HFF-Myc (cell line): ENCODE results near the gene SUMF1.

Experiments used
- DNase-seq: peaks from one replicate; pipeline ENCODE4 v3.0.0-alpha.2; 2011; ENCODE audit warnings: low read depth; ENCODE audit errors: extremely low read depth
- H3K4me3 ChIP-seq: replicated peaks from 2 replicates; pipeline ENCODE4 v1.5.1; 2011; ENCODE audit warnings: low read depth, mild to moderate bottlenecking, control low read depth, low read length
- TF ChIP-seq, protein P1 (sequence below): IDR thresholded peaks from 2 replicates; pipeline ENCODE4 v1.5.1; 2012; ENCODE audit warnings: mild to moderate bottlenecking, low read depth, low read length, control low read depth; ENCODE audit errors: missing control alignments

Gene SUMF1

DNA sequence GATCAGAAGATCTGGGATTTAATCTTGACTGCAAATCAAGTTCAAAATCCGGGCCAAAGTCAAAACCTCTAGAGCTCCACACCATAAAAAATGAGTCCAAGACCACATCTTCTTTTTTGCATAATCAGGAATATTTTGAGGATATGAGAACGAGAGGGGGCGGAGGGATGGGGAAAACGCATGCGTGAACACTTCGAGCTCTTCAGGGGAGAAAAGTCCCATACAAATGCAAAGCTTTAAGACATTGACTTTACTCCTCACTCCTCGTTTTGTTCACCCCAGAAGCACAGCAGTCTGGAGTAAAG lies 68.2 kb downstream of the SUMF1 start:
- no peak for DNase-seq
- TF ChIP-seq, protein P1, sequence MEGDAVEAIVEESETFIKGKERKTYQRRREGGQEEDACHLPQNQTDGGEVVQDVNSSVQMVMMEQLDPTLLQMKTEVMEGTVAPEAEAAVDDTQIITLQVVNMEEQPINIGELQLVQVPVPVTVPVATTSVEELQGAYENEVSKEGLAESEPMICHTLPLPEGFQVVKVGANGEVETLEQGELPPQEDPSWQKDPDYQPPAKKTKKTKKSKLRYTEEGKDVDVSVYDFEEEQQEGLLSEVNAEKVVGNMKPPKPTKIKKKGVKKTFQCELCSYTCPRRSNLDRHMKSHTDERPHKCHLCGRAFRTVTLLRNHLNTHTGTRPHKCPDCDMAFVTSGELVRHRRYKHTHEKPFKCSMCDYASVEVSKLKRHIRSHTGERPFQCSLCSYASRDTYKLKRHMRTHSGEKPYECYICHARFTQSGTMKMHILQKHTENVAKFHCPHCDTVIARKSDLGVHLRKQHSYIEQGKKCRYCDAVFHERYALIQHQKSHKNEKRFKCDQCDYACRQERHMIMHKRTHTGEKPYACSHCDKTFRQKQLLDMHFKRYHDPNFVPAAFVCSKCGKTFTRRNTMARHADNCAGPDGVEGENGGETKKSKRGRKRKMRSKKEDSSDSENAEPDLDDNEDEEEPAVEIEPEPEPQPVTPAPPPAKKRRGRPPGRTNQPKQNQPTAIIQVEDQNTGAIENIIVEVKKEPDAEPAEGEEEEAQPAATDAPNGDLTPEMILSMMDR: no peak
- no peak overlapping the region for H3K4me3 ChIP-seq

DNA sequence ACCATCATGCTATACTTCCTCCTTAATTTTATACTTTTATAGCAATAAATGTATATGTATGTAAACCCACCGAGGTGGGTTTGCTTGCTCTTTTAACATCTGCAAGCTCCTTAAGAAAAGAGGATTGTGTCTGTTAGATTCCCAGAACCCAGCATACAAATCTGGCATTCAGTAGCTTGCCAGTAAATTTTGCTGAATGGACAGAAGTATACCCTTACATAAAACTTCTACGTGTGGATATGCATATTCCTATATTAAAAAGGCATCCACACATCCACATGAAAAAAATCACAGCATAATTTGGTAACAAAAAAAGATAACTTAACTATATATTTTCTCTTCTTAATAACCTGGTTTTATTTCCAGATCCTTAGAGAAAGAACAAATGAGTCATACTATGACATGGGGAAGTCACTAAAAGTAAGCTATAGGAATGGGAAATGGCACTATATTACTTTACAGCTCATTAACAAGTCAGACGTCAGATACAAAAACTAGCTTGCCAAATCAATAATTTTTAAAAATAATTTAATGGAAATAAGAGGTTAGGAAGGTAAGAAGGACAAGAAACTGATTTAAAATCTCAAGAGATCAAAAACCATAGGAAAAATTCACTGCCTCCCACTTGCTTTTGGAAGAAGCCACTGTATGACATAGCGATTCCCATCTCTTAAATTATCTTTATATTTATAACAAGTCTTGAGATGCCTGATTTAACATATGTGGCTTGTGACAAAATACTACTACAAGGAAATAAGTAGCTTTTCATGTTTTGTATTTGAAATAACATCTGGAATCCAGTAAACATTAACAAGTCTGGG lies 68.7 kb downstream of the SUMF1 start:
- no peak overlapping the region for H3K4me3 ChIP-seq
- no peak for DNase-seq
- TF ChIP-seq, protein P1: no peak

DNA sequence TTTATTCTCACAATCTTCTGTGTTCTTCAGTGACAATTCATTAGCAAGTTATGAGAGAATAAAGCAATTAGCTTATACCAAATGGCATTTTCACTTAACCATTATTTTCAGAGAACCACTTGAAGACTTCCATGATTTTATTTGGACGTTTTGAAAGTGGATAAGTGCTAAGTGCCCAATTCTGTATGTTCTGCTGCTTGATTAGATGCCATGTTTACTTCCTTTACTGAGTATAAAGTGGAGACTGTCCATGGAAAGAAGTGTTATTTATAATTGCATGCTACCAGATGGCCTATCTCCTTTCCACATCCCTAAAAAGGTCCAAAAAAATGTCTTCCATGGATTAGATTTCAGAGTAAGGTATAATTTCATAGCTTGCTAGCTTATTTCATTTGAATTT lies 69.6 kb downstream of the SUMF1 start:
- H3K4me3 ChIP-seq: no peak overlapping the region
- DNase-seq: no peak
- TF ChIP-seq, protein P1: no peak

DNA sequence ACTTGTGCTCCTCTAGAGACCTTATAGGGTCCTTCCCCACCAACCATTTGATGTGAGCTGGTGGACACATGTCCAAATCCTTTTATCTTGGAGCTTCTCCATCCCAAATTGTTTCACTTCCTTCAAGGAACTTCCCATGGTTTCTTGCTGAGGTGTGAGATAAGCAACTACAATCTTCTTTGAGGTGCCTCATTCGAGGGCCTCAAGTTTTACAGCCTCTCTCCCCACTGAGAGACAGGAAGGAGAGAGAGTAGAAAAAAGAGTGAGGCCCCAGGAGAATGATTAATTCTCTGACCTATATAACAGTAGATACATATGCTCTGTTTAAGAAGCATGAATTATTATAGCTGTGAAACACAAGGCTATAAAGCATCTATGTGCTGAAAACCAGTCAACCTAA lies 70.5 kb downstream of the SUMF1 start:
- H3K4me3 ChIP-seq: no peak overlapping the region
- DNase-seq: no peak
- TF ChIP-seq, protein P1: no peak

DNA sequence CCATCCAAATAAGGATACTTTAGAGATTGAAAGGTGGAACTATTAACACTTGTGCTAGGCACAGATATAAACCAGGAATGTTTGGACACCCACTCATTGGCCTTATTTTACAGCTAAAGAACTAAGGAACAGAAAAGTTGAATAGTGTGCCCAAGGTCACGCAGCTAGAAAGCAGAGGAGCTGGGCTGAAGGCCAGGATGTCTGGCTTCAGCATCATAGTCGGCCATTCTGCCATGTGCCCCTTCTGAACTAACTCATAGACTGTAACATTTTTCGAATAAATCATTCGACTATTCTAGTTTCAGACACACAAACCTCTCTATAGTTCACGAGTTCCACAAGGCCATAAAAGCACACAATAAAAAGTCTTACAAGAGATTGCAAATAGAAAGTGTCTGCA lies 71.1 kb downstream of the SUMF1 start:
- DNase-seq: no peak
- no peak overlapping the region for H3K4me3 ChIP-seq
- TF ChIP-seq, protein P1: no peak

DNA sequence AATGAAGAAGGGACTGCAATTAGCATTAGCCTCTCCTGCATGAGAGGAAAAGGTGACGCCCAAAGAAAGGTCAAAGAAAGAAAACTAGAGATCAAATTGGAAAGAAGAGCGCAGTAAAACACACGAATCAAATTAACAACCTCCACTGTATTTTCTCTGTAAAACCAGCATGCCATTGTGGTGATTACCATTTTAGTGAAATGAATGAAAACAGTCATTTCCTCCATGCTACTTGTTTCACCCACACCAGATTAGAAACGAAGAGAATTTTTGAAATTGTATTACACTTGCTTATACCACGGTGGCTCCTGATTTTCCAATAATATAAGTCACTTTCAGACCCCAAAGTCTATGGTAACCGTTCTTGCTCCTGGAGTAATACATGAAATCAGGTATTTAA lies 71.6 kb downstream of the SUMF1 start:
- DNase-seq: no peak
- no peak overlapping the region for H3K4me3 ChIP-seq
- TF ChIP-seq, protein P1: no peak

DNA sequence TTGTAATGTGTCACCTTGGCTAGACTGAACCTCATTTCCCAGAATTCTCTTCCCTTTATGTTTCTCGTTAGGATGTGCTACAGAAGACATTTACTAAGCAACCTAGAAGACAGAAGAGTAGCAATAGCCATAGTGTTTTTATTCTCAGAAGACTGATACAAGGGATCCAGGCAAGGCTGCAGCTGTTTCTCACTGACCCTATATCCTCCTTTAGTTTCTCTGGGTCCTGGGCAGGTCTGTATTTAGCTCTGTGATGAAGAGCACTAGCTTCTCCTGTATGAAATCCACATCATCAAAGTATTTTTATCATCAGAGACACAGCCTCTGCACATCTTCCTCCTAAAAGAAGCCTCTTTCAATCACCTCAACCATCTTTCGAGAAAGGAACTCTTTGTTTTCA lies 72.5 kb downstream of the SUMF1 start:
- TF ChIP-seq, protein P1: no peak
- H3K4me3 ChIP-seq: no peak overlapping the region

More for the DNA sequence above, 72.5 kb downstream of the SUMF1 start:
- DNase-seq: no peak
